HepG2 (cell line): ENCODE measurements around the gene PTPN14. TPM values are rescaled to one million over a fixed set of nuclear protein-coding genes. Genes with fewer than 3 reads are reported as not detected.
A peak's percentile ranks its signal among the peaks of the same experiment; 100 is the strongest.

Experiments used
- ARNT ChIP-seq: fragments of 450-650 bp; IDR thresholded peaks from 2 replicates; pipeline ENCODE4 v1.6.1; 2017
- LRRFIP1 ChIP-seq: sonication (generic); formaldehyde crosslinking; conservative IDR thresholded peaks from 2 replicates; pipeline ENCODE4 v1.4.0; 2020; ENCODE audit warnings: missing genetic modification reagents
- NKX3-1 ChIP-seq: sonication (generic); formaldehyde crosslinking; IDR thresholded peaks from 2 replicates; pipeline ENCODE4 v1.5.0; 2020; ENCODE audit warnings: missing genetic modification reagents
- REST ChIP-seq, 2 experiments: IDR thresholded peaks; 2 replicates each; pipeline ENCODE4 v1.6.1; 2011 to 2012; ENCODE audit warnings: low read length in 2 of 2, borderline replicate concordance in 1 of 2, low read depth in 1 of 2, mild to moderate bottlenecking in 1 of 2, moderate library complexity in 1 of 2
- RXRB ChIP-seq: IDR thresholded peaks from 2 replicates; pipeline ENCODE4 v1.6.1; 2016; ENCODE audit warnings: borderline replicate concordance, missing genetic modification reagents, missing compliant biosample characterization
- SP4 ChIP-seq: sonication (generic); formaldehyde crosslinking; IDR thresholded peaks from 2 replicates; pipeline ENCODE4 v1.8.1; 2023; ENCODE audit warnings: mild to moderate bottlenecking, missing genetic modification reagents
- TIGD3 ChIP-seq: sonication (generic); formaldehyde crosslinking; IDR thresholded peaks from 2 replicates; pipeline ENCODE4 v1.5.1; 2020; ENCODE audit warnings: mild to moderate bottlenecking, missing genetic modification reagents, borderline replicate concordance
- TP53 ChIP-seq: sonication (generic); formaldehyde crosslinking; conservative IDR thresholded peaks from 2 replicates; pipeline ENCODE4 v1.4.0; 2020; ENCODE audit warnings: missing genetic modification reagents
- WIZ ChIP-seq: sonication (generic); formaldehyde crosslinking; IDR thresholded peaks from 2 replicates; pipeline ENCODE4 v1.5.1; 2020; ENCODE audit warnings: mild to moderate bottlenecking, missing genetic modification reagents
- ZMYM4 ChIP-seq: sonication (generic); formaldehyde crosslinking; IDR thresholded peaks from 2 replicates; pipeline ENCODE4 v1.8.1; 2023; ENCODE audit warnings: mild to moderate bottlenecking, missing genetic modification reagents
- ZNF691 ChIP-seq: sonication (generic); formaldehyde crosslinking; IDR thresholded peaks from 2 replicates; pipeline ENCODE4 v1.4.0; 2020; ENCODE audit warnings: missing genetic modification reagents, low read depth, mild to moderate bottlenecking, borderline replicate concordance
- polyA plus RNA-seq, 8 experiments: library from polyadenylated mRNA; depleted of rRNA in 3 of 8; stranded (reverse) in 7 of 8; unstranded in 1 of 8; fragments of >200 nt; fragmentation: Illumina TruSeq in 4 of 8; extraction: Trizol in 4 of 8; gene quantifications; 2 replicates each; pipeline versions ENCODE4 v1.2.1 to v1.2.3, GENCODE V29; 2011 to 2016; ENCODE audit warnings: low read depth in 4 of 8, missing spikeins in 1 of 8, mixed read lengths in 1 of 8; ENCODE audit not compliant: insufficient read depth in 1 of 8
- total RNA-seq, 5 experiments: library from RNA; depleted of rRNA; stranded (reverse); fragments of >200 nt; fragmentation: Illumina TruSeq; extraction: Trizol; gene quantifications; 2 replicates each; pipeline ENCODE4 v1.2.3, GENCODE V29; 2016; ENCODE audit warnings: low read depth in 1 of 5
- TF ChIP-seq, protein P1 (sequence below): sonication (generic); formaldehyde crosslinking; IDR thresholded peaks from 2 replicates; pipeline ENCODE4 v1.9.0; 2021; ENCODE audit warnings: missing genetic modification reagents, borderline replicate concordance

The PTPN14 gene
- total and polyA plus RNA-seq, 2 of the 13 experiments (the other 11 are each of a cell fraction or from before 2014, with no cell fraction given): 3.9 to 4.7 TPM

GRCh38 chr1:214460304-214460916 lies 91.0 kb downstream of the PTPN14 start (continued):
- TF ChIP-seq, protein P1, sequence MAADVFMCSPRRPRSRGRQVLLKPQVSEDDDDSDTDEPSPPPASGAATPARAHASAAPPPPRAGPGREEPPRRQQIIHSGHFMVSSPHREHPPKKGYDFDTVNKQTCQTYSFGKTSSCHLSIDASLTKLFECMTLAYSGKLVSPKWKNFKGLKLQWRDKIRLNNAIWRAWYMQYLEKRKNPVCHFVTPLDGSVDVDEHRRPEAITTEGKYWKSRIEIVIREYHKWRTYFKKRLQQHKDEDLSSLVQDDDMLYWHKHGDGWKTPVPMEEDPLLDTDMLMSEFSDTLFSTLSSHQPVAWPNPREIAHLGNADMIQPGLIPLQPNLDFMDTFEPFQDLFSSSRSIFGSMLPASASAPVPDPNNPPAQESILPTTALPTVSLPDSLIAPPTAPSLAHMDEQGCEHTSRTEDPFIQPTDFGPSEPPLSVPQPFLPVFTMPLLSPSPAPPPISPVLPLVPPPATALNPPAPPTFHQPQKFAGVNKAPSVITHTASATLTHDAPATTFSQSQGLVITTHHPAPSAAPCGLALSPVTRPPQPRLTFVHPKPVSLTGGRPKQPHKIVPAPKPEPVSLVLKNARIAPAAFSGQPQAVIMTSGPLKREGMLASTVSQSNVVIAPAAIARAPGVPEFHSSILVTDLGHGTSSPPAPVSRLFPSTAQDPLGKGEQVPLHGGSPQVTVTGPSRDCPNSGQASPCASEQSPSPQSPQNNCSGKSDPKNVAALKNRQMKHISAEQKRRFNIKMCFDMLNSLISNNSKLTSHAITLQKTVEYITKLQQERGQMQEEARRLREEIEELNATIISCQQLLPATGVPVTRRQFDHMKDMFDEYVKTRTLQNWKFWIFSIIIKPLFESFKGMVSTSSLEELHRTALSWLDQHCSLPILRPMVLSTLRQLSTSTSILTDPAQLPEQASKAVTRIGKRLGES (CRISPR knock-in tag): no peak
- no peak for TF ChIP-seq TP53
- TF ChIP-seq RXRB (CRISPR knock-in tag): no peak; the same call in 1 of the 2 replicates
- TF ChIP-seq REST (IDR thresholded peaks at IDR 0.05; ENCODE audit: borderline replicate concordance in 1 of 2, low read depth in 1 of 2, low read length in 2 of 2): peak in 1 of 2 experiments; percentile 49; a peak in 1 of 4 replicates
- TF ChIP-seq SP4 (CRISPR knock-in tag): peak; percentile 42; the same call in 1 of the 2 replicates
- TF ChIP-seq NKX3-1 (CRISPR knock-in tag): no peak
- no peak for TF ChIP-seq ARNT
- TF ChIP-seq TIGD3 (CRISPR knock-in tag): no peak
- no peak for TF ChIP-seq LRRFIP1 (CRISPR knock-in tag)
- TF ChIP-seq WIZ: no peak
- peak; percentile 65; the same call in 1 of the 2 replicates for TF ChIP-seq ZMYM4 (CRISPR knock-in tag)
- no peak for TF ChIP-seq ZNF691
